ENCODE data around the gene LRRC14B.

DNA sequence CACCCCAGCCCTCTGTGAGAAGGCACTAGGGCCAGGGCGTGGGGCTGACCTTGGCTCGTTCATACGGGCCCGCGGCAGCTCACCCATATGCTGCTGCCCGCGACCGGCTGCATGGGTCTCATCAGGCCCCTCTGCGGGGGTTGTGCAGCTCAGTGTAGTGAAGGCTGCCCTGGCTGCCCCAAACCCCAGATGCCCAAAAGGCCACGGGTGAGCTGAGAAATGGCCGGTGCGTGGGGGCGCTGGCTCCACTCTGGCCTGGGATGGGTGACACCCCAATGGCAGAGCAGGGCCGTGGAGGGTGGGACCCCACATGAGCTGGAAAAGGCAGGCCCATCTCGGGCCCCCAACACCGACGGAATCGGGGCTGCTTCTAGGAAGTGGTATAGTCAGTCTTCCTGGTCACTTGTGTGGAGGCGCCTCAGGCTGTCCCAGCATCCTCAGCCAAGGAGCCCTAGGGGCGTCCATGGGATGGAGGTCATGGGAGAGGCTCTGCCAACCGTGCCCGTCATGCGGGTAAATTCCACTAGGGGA, 19.4 kb upstream of the LRRC14B start:
- no peak for TF ChIP-seq POLR2A (IDR thresholded peaks at IDR 0.05)
- TF ChIP-seq, protein P1, sequence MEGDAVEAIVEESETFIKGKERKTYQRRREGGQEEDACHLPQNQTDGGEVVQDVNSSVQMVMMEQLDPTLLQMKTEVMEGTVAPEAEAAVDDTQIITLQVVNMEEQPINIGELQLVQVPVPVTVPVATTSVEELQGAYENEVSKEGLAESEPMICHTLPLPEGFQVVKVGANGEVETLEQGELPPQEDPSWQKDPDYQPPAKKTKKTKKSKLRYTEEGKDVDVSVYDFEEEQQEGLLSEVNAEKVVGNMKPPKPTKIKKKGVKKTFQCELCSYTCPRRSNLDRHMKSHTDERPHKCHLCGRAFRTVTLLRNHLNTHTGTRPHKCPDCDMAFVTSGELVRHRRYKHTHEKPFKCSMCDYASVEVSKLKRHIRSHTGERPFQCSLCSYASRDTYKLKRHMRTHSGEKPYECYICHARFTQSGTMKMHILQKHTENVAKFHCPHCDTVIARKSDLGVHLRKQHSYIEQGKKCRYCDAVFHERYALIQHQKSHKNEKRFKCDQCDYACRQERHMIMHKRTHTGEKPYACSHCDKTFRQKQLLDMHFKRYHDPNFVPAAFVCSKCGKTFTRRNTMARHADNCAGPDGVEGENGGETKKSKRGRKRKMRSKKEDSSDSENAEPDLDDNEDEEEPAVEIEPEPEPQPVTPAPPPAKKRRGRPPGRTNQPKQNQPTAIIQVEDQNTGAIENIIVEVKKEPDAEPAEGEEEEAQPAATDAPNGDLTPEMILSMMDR (IDR thresholded peaks at IDR 0.05), result no peak
- TF ChIP-seq POLR2AphosphoS5 (IDR thresholded peaks at IDR 0.05; ENCODE audit: insufficient read depth in 1 of 2, low read depth in 1 of 2), result no peak

All from vagina (tissue), 2 donors.